GM12878 (cell line): Measurements from ENCODE around the gene KAZN.
"Not testable (repeated sequence)": the region's sequence is repeated elsewhere in the genome, so short reads cannot be mapped to it uniquely, and the experiment has no call there.

Source experiments
- CHD1 ChIP-seq: IDR thresholded peaks from 2 replicates; pipeline ENCODE4 v1.6.1; 2012; ENCODE audit warnings: low read depth, low read length, improper control_type of control experiment
- CREB1 ChIP-seq: IDR thresholded peaks from 2 replicates; pipeline ENCODE4 v1.6.1; 2012; ENCODE audit warnings: low read depth, mild to moderate bottlenecking, inconsistent platforms
- CTCF ChIP-seq, 3 experiments: IDR thresholded peaks in 2 of 3; conservative IDR thresholded peaks in 1 of 3; 2 replicates each; pipeline ENCODE4 v1.5.1; 2011; ENCODE audit warnings: low read depth in 3 of 3, low read length in 3 of 3, mild to moderate bottlenecking in 3 of 3, control low read depth in 2 of 3, moderate library complexity in 2 of 3, inconsistent platforms in 1 of 3, mixed read lengths in 1 of 3; ENCODE audit not compliant: control insufficient read depth in 2 of 3, insufficient read depth in 1 of 3; ENCODE audit errors: extremely low read depth in 1 of 3
- E4F1 ChIP-seq: fragments of 450-650 bp; IDR thresholded peaks from 2 replicates; pipeline ENCODE4 v1.6.1; 2018; ENCODE audit warnings: borderline replicate concordance, mild to moderate bottlenecking; ENCODE audit not compliant: partially characterized antibody
- ELK1 ChIP-seq: IDR thresholded peaks from 2 replicates; pipeline ENCODE4 v1.6.1; 2012; ENCODE audit warnings: low read depth, low read length, improper control_type of control experiment
- EZH2 ChIP-seq: IDR thresholded peaks from 2 replicates; pipeline ENCODE4 v1.6.1; 2012; ENCODE audit warnings: low read depth, mild to moderate bottlenecking, control low read depth, inconsistent platforms, low read length, borderline replicate concordance; ENCODE audit not compliant: control insufficient read depth
- FOXK2 ChIP-seq: fragments of 450-650 bp; IDR thresholded peaks from 2 replicates; pipeline ENCODE4 v1.6.1; 2017; ENCODE audit warnings: mild to moderate bottlenecking, moderate library complexity
- JUND ChIP-seq: IDR thresholded peaks from 2 replicates; pipeline ENCODE4 v1.6.1; 2012; ENCODE audit warnings: low read depth, mild to moderate bottlenecking, low read length, improper control_type of control experiment, moderate library complexity
- MAX ChIP-seq: IDR thresholded peaks from 2 replicates; pipeline ENCODE4 v1.6.1; 2012; ENCODE audit warnings: low read depth, low read length, improper control_type of control experiment
- MXI1 ChIP-seq: fragments of 150-350 bp; IDR thresholded peaks from 2 replicates; pipeline ENCODE4 v1.6.1; 2011; ENCODE audit warnings: low read depth, mild to moderate bottlenecking, inconsistent platforms, low read length, improper control_type of control experiment
- NFYA ChIP-seq: IDR thresholded peaks from 2 replicates; pipeline ENCODE4 v1.6.1; 2011; ENCODE audit warnings: low read depth, mild to moderate bottlenecking, low read length, improper control_type of control experiment, borderline replicate concordance
- NR2C2 ChIP-seq: IDR thresholded peaks from 2 replicates; pipeline ENCODE4 v1.6.1; 2011; ENCODE audit warnings: borderline replicate concordance, low read depth; ENCODE audit not compliant: control insufficient read depth, insufficient read length
- NR2F1 ChIP-seq: fragments of 450-650 bp; conservative IDR thresholded peaks from 2 replicates; pipeline ENCODE4 v1.6.1; 2017; ENCODE audit warnings: mild to moderate bottlenecking
- SP1 ChIP-seq: IDR thresholded peaks from one replicate; pipeline ENCODE4 v1.6.1; 2011; ENCODE audit warnings: low read depth, low read length

GRCh38 chr1:15040685-15041084, 442.2 kb downstream of the KAZN start:
- not testable (repeated sequence) for TF ChIP-seq CTCF (IDR thresholded peaks at IDR 0.05 in 2 of 3, conservative IDR thresholded peaks at IDR 0.05 in 1 of 3; ENCODE audit: control insufficient read depth in 2 of 3, extremely low read depth in 1 of 3, insufficient read depth in 1 of 3, low read depth in 3 of 3, low read length in 3 of 3); NR2F1; E4F1; EZH2; CREB1; SP1; NR2C2; MAX; ELK1; MXI1; CHD1; NFYA; FOXK2; JUND
